Activated CD4-positive, alpha-beta T cell treated with anti-CD3 and anti-CD28 coated beads, Interleukin-2, amount 50 U/mL, for 1 hour (primary cell): ENCODE data around the gene ERICH4.
"Not testable (repeated sequence)": the region's sequence is repeated elsewhere in the genome, so short reads cannot be mapped to it uniquely, and the experiment has no call there.

Source experiments
- DNase-seq: peaks from one replicate; pipeline ENCODE4 v3.0.0-alpha.2; 2020

Gene ERICH4

GRCh38 chr19:41435936-41436673 is 6.9 kb upstream of the ERICH4 start:
- DNase-seq, result no peak

- DNase-seq, result no peak
Measured at GRCh38 chr19:41436674-41436951, 6.3 kb upstream of the ERICH4 start.

GRCh38 chr19:41437944-41438574 is 4.9 kb upstream of the ERICH4 start:
- DNase-seq, result no peak

- DNase-seq, result peak; percentile 94
Measured at GRCh38 chr19:41439441-41440222, 3.3 kb upstream of the ERICH4 start, which contains the start of gene DMAC2. DMAC2 (minus strand) TSS chr19:41439912; CDS start chr19:41439899, 13 bp downstream.

GRCh38 chr19:41441321-41441945 is 1.5 kb upstream of the ERICH4 start:
- no peak for DNase-seq

GRCh38 chr19:41443813-41444455 is 978 bp downstream of the ERICH4 start:
- DNase-seq, result no peak

GRCh38 chr19:41445575-41445974 is 2.6 kb downstream of the ERICH4 start:
- no peak for DNase-seq

- no peak for DNase-seq
Measured at GRCh38 chr19:41447732-41448332, 4.9 kb downstream of the ERICH4 start.

GRCh38 chr19:41449079-41449864 is 6.3 kb downstream of the ERICH4 start:
- peak; percentile 64 for DNase-seq

GRCh38 chr19:41449865-41450178 is 6.9 kb downstream of the ERICH4 start:
- no peak for DNase-seq

GRCh38 chr19:41452584-41453275 is 9.8 kb downstream of the ERICH4 start:
- DNase-seq, result no peak

GRCh38 chr19:41455936-41456335 is 13.0 kb downstream of the ERICH4 start:
- DNase-seq, result no peak

- no peak for DNase-seq
Measured at GRCh38 chr19:41456342-41456918, 13.5 kb downstream of the ERICH4 start.

GRCh38 chr19:41457241-41457640 is 14.3 kb downstream of the ERICH4 start:
- DNase-seq, result no peak

- DNase-seq, result no peak
Measured at GRCh38 chr19:41462497-41462896, 19.5 kb downstream of the ERICH4 start.

GRCh38 chr19:41463257-41464256 is 20.6 kb downstream of the ERICH4 start:
- DNase-seq, result not testable (repeated sequence)

GRCh38 chr19:41476583-41476982 is 33.6 kb downstream of the ERICH4 start:
- DNase-seq, result no peak

- DNase-seq, result no peak
Measured at GRCh38 chr19:41478171-41478570, 35.2 kb downstream of the ERICH4 start.
